Activated CD8-positive, alpha-beta memory T cell treated with anti-CD3 and anti-CD28 coated beads for 24 hours (primary cell): Measurements from ENCODE around the gene MYOM1.

Source experiments
- DNase-seq: peaks from one replicate; pipeline ENCODE4 v3.0.0-alpha.2; 2020

The MYOM1 gene

DNA sequence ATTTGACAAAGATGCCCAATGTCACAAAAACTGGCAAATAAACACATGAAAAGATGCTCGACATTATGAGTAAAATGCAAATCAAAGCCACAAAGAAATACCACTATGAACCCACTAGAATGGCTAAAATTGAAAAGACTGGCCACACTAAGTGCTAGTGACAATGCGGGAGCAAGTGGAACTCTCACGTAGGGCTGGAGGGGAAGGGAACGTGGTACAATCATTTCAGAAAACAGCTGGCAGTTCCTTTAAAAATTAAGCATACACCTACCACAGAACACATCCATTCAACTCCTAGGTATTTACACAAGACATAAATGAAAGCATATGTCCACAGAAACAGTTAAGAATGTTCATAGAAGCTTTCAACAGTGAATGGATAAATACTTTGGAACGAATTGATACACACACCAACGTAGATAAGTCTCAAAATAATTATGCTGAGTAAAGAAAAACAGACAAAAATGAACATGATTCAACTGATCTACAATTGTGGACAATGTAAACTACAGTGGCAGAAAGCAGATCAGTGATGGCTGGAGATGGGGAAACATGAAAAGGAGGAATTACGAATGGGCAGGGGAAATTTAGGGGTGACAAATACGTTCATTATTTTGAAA, 71.7 kb downstream of the MYOM1 start:
- DNase-seq = no peak

GRCh38 chr18:3140986-3141639, 78.7 kb downstream of the MYOM1 start:
- DNase-seq = no peak

DNA sequence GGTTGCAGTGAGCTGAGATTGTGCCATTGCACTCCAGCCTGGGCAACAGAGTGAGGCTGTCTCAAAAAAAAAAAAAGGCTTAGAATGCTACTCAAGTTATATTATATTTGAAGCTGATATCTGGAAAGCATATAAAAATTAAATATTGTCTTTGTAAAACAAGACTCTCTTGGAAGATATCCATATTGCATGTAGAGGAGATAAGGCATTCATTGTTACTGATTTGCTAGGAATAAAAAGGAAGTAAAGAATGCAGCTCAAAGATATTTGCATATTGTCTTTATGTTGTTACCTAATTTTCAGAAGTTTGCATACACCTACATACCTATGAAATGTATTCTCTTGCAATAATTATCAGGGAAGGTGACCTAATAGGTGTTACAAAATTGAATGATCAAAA, 79.4 kb downstream of the MYOM1 start:
- DNase-seq = no peak

- DNase-seq = no peak
Observed at GRCh38 chr18:3139406-3139805, 80.4 kb downstream of the MYOM1 start.

- no peak for DNase-seq
Observed at GRCh38 chr18:3138274-3138975, 81.3 kb downstream of the MYOM1 start.

DNA sequence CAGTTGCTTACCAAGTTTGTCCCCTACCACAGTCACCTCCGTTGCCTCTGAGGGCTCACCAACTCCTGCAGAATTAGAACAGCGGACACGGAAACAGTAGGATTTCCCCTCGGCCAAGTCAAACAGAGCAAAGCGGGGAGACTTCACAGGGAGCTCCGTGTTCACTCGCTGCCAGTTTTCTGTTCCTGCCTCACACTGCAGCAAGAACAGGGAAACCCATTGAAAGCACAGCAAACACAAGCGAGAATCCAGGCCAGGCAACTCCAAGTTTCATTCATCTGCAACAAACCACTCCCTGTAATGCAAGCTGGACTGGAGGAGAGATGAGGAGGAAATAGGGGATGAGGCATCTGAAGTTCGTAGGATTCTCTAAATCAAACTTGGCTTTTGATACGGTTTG, 84.2 kb downstream of the MYOM1 start:
- DNase-seq = no peak

DNA sequence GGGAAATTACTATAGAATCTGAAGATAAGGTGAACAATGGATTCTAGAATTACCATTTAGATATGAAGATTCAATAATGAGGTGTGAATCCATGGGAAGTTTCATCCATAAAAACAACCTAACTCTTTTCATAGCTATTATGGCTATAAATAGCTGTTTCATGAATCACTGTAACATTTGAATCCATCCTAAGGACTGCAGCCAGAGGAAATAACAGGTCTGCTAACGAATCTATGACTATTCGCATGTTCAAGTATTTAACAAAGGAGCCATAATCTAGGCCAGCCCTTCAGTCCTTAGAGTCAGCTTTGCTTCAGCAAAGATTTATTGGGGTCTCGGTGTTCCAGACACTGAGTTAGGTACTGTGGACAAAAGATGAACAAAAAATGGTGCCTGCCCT, 87.1 kb downstream of the MYOM1 start:
- DNase-seq = no peak

GRCh38 chr18:3130344-3130743, 89.4 kb downstream of the MYOM1 start:
- no peak for DNase-seq

DNA sequence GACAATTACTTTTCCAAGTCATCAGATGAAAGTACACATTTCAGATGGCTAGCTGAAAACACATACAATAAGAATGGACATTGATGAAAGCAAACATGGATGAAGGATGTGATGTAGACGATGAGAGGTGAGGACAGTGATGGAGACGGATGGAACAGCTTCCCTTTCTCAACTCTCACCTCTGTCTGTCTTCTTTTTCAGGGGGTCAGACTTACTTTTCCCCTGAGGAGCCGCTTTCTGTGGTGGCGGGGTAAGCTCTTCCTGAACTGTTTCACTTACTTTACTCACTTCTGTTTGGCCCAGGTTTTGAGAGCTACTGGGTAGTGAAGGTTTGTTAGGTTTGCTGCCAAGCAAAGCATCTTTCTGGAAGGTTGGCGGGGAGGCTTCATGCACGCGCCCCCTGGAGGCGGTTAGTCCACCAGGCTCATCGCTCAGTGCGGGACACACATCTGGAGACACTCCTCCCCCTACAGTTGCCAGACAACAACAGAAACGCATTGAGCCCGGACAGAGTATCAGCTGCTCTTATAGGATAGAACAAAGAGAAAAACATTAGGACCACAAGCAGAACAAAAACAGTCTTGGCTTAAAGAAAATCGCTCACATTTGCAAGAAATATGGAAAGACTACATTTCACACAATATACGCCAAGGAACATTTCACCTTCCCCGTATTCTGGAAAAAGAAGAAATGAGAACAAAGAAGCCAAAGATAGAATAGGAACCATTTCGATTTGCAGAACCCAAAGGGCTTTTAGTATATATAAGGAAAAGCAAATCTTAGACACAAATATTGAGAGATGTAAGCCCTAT, 90.5 kb downstream of the MYOM1 start:
- peak; percentile 89 for DNase-seq

- DNase-seq = no peak
Observed at GRCh38 chr18:3126457-3127097, 93.2 kb downstream of the MYOM1 start.

GRCh38 chr18:3124822-3125221, 94.9 kb downstream of the MYOM1 start:
- DNase-seq = no peak

- no peak for DNase-seq
Observed at GRCh38 chr18:3122851-3123250, 96.9 kb downstream of the MYOM1 start.

DNA sequence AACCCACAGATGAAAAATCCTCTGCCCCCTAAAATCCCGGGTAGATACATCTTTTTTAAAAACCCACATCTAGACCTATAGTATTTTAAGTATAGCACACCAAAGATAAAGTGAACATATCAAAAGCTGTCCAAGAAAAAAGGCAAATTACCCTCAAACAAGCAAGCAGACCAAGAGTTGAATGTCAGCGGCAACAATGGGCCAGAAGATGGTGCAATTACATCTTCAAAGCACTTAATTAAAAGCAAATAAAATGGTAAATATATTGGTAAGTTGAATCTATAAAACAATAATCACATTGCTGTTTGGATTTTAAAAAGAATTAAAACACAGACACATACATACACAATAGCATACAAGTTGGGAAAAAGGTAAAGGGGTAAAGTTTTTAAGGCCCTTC, 98.5 kb downstream of the MYOM1 start:
- DNase-seq = no peak

- no peak for DNase-seq
Observed at GRCh38 chr18:3120356-3120755, 99.4 kb downstream of the MYOM1 start.

DNA sequence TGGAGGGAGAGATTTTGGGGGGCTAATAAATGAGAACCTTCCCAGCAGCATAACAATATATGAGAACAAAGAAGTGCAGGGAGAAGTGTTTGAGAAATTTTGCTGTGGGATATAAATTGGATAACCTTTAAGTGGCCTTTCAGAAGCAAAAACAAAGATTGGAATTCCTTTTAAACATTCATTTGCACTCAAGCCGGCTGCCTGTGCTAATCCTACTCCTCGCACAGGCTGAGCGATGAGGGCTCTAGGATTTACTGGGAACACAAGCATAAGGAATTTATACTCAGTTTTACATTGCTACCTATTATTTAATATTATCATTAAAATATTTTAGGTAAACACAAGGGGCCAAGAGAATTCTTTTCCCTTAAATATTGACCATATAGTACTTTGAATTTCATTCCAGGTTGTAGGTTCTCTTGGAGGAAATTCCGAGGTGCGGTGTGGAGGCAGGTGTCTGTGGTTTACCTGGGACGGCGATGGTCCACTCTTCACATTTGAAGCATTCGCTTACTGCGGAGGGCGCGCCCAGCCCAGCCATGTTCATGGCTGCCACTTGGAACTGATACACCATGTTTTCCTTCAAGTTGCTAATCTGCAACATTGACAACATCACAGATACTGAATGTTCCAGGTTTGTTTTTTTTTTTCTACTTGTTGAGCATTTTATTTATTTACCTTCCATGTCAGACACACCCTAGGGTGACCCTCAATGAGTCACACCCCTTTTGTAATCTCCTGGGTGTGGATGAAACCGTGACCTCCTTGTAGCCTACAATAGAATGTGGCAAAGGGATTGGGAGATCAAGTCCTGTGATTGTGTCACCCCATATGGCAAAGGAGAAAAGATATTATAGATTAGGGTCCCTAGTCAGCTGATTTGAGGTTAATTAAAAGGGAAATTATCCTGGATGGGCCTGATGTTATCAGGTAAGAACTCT, 100.1 kb downstream of the MYOM1 start:
- no peak for DNase-seq

DNA sequence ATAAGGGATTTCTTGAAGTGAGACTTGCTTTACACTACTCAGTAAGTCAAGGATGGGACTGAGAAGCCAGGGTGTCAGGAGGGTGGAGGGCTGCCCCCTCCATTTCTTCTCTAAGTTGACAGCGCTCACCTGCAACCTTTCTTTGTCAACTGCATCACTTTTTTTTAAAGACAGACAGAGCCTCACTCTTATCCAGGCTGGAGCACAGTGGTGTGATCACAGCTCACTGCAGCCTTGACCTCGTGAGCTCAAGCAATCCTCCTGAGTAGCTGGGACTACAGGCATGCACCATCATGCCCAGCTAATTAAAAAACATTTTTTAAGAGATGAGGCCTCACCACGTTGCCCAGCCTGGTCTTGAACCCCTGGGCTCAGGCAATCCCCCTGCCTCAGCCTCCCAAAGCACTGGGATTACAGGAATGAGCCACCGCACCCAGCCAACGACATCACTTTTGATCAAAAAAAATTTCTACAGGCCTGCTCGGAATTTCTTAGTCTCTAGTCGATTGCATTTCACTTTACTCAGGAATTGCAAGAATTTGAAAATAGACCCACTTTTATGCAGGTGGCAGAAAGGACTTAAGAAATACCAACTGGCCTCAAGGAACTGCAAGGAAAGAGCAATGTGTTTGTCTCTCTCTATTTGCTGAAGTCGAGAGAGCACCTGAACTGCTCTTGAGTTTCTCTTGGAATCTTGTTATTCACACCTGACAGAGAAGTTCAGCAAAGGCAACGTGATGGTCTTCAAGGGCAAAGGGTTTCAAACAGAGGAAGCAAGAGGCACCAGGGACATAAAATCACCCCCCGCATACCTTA, 101.4 kb downstream of the MYOM1 start:
- no peak for DNase-seq

DNA sequence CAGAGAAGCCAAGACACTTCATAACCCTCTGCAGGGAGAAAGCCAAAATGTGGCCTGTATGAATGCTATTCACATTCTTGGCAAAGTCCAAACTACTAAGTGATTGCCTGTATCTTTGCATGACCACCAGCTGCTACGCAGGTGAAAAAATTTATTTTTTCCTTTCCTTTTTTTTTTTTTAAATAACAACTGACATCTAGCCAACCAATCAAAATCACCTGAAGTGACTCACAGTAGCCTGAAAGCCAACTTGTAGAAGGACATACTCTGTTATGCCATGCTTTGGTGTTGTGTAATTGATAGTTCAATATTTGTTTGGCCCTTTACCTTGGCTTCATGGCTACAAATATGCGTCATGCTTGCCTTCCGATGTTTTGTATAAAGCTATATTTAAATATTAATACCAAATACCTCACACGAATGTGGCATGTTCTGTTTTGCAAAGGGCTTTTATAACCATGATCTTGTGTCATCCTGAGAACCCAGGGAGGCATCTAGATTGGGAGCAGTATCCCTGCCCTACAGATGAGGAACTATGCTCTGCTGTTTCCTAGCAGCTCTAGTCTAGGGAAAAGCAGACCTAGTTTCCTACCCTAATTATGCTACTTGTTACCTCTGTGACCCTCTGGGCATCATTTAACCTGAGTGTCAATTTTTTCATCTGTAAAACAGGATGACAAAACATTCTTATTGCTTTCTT, 102.1 kb downstream of the MYOM1 start:
- no peak for DNase-seq

GRCh38 chr18:3115447-3116030, 104.2 kb downstream of the MYOM1 start:
- DNase-seq = no peak

DNA sequence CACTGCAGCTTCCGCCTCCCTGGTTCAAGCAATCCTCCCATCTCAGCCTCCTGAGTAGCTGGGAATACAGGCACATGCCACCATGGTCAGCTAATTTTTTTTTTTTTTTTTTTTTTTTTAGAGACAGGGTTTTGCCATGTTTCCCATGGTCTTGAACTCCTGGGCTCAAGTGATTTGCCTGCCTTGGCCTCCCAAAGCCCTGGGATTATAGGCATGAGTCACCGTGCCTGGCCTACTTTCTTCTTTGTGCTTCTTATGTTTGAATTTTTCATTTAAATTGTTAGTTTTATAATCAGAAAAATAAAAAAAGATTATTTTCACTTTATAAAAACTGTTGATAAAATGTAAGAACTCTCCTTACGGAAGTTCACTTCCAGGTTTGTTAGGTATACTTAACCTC, 105.3 kb downstream of the MYOM1 start:
- no peak for DNase-seq

GRCh38 chr18:3114026-3114425, 105.7 kb downstream of the MYOM1 start:
- no peak for DNase-seq
